GM12875 (cell line): Measurements from ENCODE around the gene MYL2.
"Not testable (repeated sequence)": the region's sequence is repeated elsewhere in the genome, so short reads cannot be mapped to it uniquely, and the experiment has no call there.

Source experiments
- H3K4me3 ChIP-seq: one replicate; pipeline ENCODE4 v1.5.1; 2011; ENCODE audit warnings: low read depth, low read length, control low read depth
- CTCF ChIP-seq: IDR thresholded peaks from 2 replicates; pipeline ENCODE4 v1.5.1; 2011; ENCODE audit warnings: low read depth, mild to moderate bottlenecking, control low read depth, inconsistent platforms, low read length, moderate library complexity, borderline replicate concordance; ENCODE audit not compliant: insufficient read depth

MYL2 gene

GRCh38 chr12:110920324-110920910 lies at the start of gene MYL2:
Gene MYL2 (minus strand): TSS chr12:110920579. CDS start chr12:110920529, 50 bp downstream.
- H3K4me3 ChIP-seq: no peak within 1 kb of the TSS
- TF ChIP-seq CTCF: no peak

- no peak overlapping the region for H3K4me3 ChIP-seq
- TF ChIP-seq CTCF: no peak
Observed at GRCh38 chr12:110966081-110966760, 45.8 kb upstream of the MYL2 start.

- H3K4me3 ChIP-seq: no peak overlapping the region
Observed at GRCh38 chr12:110965574-110965973, 45.2 kb upstream of the MYL2 start.

GRCh38 chr12:110960795-110961194 lies 40.4 kb upstream of the MYL2 start:
- no peak overlapping the region for H3K4me3 ChIP-seq
- TF ChIP-seq CTCF: no peak

More at GRCh38 chr12:110965574-110965973, 45.2 kb upstream of the MYL2 start:
- no peak for TF ChIP-seq CTCF

- no peak overlapping the region for H3K4me3 ChIP-seq
- no peak for TF ChIP-seq CTCF
Observed at GRCh38 chr12:110957652-110958051, 37.3 kb upstream of the MYL2 start.

- no peak for TF ChIP-seq CTCF
- no peak overlapping the region for H3K4me3 ChIP-seq
Observed at GRCh38 chr12:110957159-110957558, 36.8 kb upstream of the MYL2 start.

- not testable (repeated sequence) for H3K4me3 ChIP-seq
Observed at GRCh38 chr12:110950867-110951266, 30.5 kb upstream of the MYL2 start.

- not testable (repeated sequence) for H3K4me3 ChIP-seq
Observed at GRCh38 chr12:110950466-110950865, 30.1 kb upstream of the MYL2 start.
